ENCODE data around the gene SRPK2.

Gene SRPK2

GRCh38 chr7:105187302-105188169 lies 201.2 kb downstream of the SRPK2 start:
- Mint-ChIP-seq H3K4me1 (no peaks in the 10 kb centered on the region), H3K4me3 (no peak overlapping the region), H3K9me3 (no peaks in the 10 kb centered on the region), H3K27me3 (ENCODE audit: low read depth, poor library complexity) (no peaks in the 10 kb centered on the region), H3K36me3 (ENCODE audit: low read depth) (peaks cover 7% of the 10 kb centered on the region), H3K27ac (no peak overlapping the region)
- no peak for DNase-seq
- TF ChIP-seq CTCF (IDR thresholded peaks at IDR 0.05) = no peak

- Mint-ChIP-seq H3K27me3 (ENCODE audit: low read depth, poor library complexity) (no peaks in the 10 kb centered on the region), H3K4me1 (no peaks in the 10 kb centered on the region), H3K36me3 (ENCODE audit: low read depth) (peaks cover 13% of the 10 kb centered on the region), H3K4me3 (no peak overlapping the region), H3K27ac (no peak overlapping the region), H3K9me3 (peaks cover 13% of the 10 kb centered on the region)
- DNase-seq = no peak
- no peak for TF ChIP-seq CTCF (IDR thresholded peaks at IDR 0.05)
These were observed 203.3 kb downstream of the SRPK2 start for GRCh38 chr7:105185290-105186010.

GRCh38 chr7:105180002-105180401 lies 208.7 kb downstream of the SRPK2 start:
- no peak for DNase-seq
- Mint-ChIP-seq H3K27me3 (ENCODE audit: low read depth, poor library complexity) (no peaks in the 10 kb centered on the region), H3K27ac (no peak overlapping the region), H3K9me3 (peaks cover 24% of the 10 kb centered on the region), H3K4me3 (no peak overlapping the region), H3K36me3 (ENCODE audit: low read depth) (peaks cover 21% of the 10 kb centered on the region), H3K4me1 (no peaks in the 10 kb centered on the region)
- no peak for TF ChIP-seq CTCF (IDR thresholded peaks at IDR 0.05)

GRCh38 chr7:105178928-105179541 lies 209.7 kb downstream of the SRPK2 start:
- H3K4me3 Mint-ChIP-seq = no peak overlapping the region
- H3K27ac Mint-ChIP-seq = no peak overlapping the region
- H3K9me3 Mint-ChIP-seq = peaks cover 24% of the 10 kb centered on the region
- TF ChIP-seq CTCF (IDR thresholded peaks at IDR 0.05) = no peak
- peaks cover 21% of the 10 kb centered on the region for H3K36me3 Mint-ChIP-seq (ENCODE audit: low read depth)
- no peak for DNase-seq
- no peaks in the 10 kb centered on the region for H3K4me1 Mint-ChIP-seq
- H3K27me3 Mint-ChIP-seq (ENCODE audit: low read depth, poor library complexity) = no peaks in the 10 kb centered on the region

GRCh38 chr7:105178177-105178576 lies 210.5 kb downstream of the SRPK2 start:
- H3K27ac Mint-ChIP-seq = no peak overlapping the region
- H3K36me3 Mint-ChIP-seq (ENCODE audit: low read depth) = peaks cover 21% of the 10 kb centered on the region
- TF ChIP-seq CTCF (IDR thresholded peaks at IDR 0.05) = no peak
- H3K27me3 Mint-ChIP-seq (ENCODE audit: low read depth, poor library complexity) = no peaks in the 10 kb centered on the region
- no peak overlapping the region for H3K4me3 Mint-ChIP-seq
- H3K9me3 Mint-ChIP-seq = peaks cover 24% of the 10 kb centered on the region
- no peak for DNase-seq
- no peaks in the 10 kb centered on the region for H3K4me1 Mint-ChIP-seq
